Endothelial cell (in vitro differentiated cells): ENCODE measurements around the gene OGFRL1. TPM values are rescaled to one million over a fixed set of nuclear protein-coding genes. Genes with fewer than 3 reads are reported as not detected.

ENCODE experiments used
- DNase-seq: peaks from one replicate; pipeline ENCODE4 v3.0.0; 2021; ENCODE audit warnings: low spot score
- H3K27ac Mint-ChIP-seq: one replicate; pipeline ENCODE4 v1.8.0; 2021; ENCODE audit warnings: mixed read lengths, inconsistent platforms; ENCODE audit not compliant: unreplicated experiment
- H3K27me3 Mint-ChIP-seq: one replicate; pipeline ENCODE4 v1.8.0; 2021; ENCODE audit warnings: mild to moderate bottlenecking, moderate library complexity, mixed read lengths, inconsistent platforms; ENCODE audit not compliant: unreplicated experiment
- H3K36me3 Mint-ChIP-seq: one replicate; pipeline ENCODE4 v1.8.0; 2021; ENCODE audit warnings: mild to moderate bottlenecking, low read depth, mixed read lengths, inconsistent platforms; ENCODE audit not compliant: unreplicated experiment
- H3K4me1 Mint-ChIP-seq: one replicate; pipeline ENCODE4 v1.8.0; 2021; ENCODE audit warnings: mild to moderate bottlenecking, mixed read lengths, inconsistent platforms; ENCODE audit not compliant: unreplicated experiment
- H3K4me3 Mint-ChIP-seq: one replicate; pipeline ENCODE4 v1.8.0; 2021; ENCODE audit warnings: mild to moderate bottlenecking, mixed read lengths, inconsistent platforms; ENCODE audit not compliant: unreplicated experiment
- H3K9me3 Mint-ChIP-seq: one replicate; pipeline ENCODE4 v1.8.0; 2021; ENCODE audit warnings: mixed read lengths, inconsistent platforms; ENCODE audit not compliant: unreplicated experiment
- CTCF ChIP-seq: fragments of 200-600 bp; sonication (generic); IDR thresholded peaks from one replicate; pipeline ENCODE4 v1.5.0; 2021; ENCODE audit warnings: antibody characterized with exemption; ENCODE audit not compliant: unreplicated experiment
- total RNA-seq: library from RNA; stranded (reverse); fragmentation: NEBNext Ultra II Directional; extraction: Animal tissue kit (Norgen Biotek cat#: 25700); gene quantifications from one replicate; pipeline ENCODE4 v1.2.1, GENCODE V29; 2021; ENCODE audit not compliant: unreplicated experiment

The OGFRL1 gene
- total RNA-seq, 1 donor from 2014 or later: 6.0 TPM

- Mint-ChIP-seq H3K9me3 (no peaks in the 10 kb centered on the region), H3K27ac (no peak overlapping the region), H3K27me3 (peaks cover 7% of the 10 kb centered on the region), H3K36me3 (no peaks in the 10 kb centered on the region), H3K4me3 (no peak overlapping the region), H3K4me1 (peaks cover 9% of the 10 kb centered on the region)
- DNase-seq: no peak
- TF ChIP-seq CTCF: no peak
These were observed 1.6 kb upstream of the OGFRL1 start for GRCh38 chr6:71287038-71287437.

GRCh38 chr6:71287926-71288227, 734 bp upstream of the OGFRL1 start:
- H3K36me3 Mint-ChIP-seq: no peaks in the 10 kb centered on the region
- no peak for TF ChIP-seq CTCF
- peaks cover 9% of the 10 kb centered on the region for H3K4me1 Mint-ChIP-seq
- H3K9me3 Mint-ChIP-seq: no peaks in the 10 kb centered on the region
- DNase-seq: no peak
- peak overlapping the region; percentile 87 for H3K4me3 Mint-ChIP-seq
- no peak overlapping the region for H3K27ac Mint-ChIP-seq
- H3K27me3 Mint-ChIP-seq: peaks cover 7% of the 10 kb centered on the region

- peak; percentile 53 for DNase-seq
- Mint-ChIP-seq H3K27ac (no peak overlapping the region), H3K36me3 (no peaks in the 10 kb centered on the region), H3K27me3 (peaks cover 7% of the 10 kb centered on the region), H3K4me1 (peaks cover 9% of the 10 kb centered on the region), H3K4me3 (peak overlapping the region; percentile 88), H3K9me3 (no peaks in the 10 kb centered on the region)
- TF ChIP-seq CTCF: no peak
These were observed 609 bp downstream of the OGFRL1 start for GRCh38 chr6:71289039-71289801.

- Mint-ChIP-seq H3K9me3 (no peaks in the 10 kb centered on the region), H3K27ac (peak overlapping the region; percentile 41), H3K36me3 (no peaks in the 10 kb centered on the region), H3K27me3 (peaks cover 7% of the 10 kb centered on the region), H3K4me3 (peak overlapping the region; percentile 88), H3K4me1 (peaks cover 9% of the 10 kb centered on the region)
- DNase-seq: no peak
- no peak for TF ChIP-seq CTCF
These were observed 1.2 kb downstream of the OGFRL1 start for GRCh38 chr6:71289802-71290175.

GRCh38 chr6:71290611-71291010, 2.0 kb downstream of the OGFRL1 start:
- peaks cover 9% of the 10 kb centered on the region for H3K4me1 Mint-ChIP-seq
- no peak for TF ChIP-seq CTCF
- no peaks in the 10 kb centered on the region for H3K36me3 Mint-ChIP-seq
- no peak overlapping the region for H3K4me3 Mint-ChIP-seq
- H3K9me3 Mint-ChIP-seq: no peaks in the 10 kb centered on the region
- no peak for DNase-seq
- peaks cover 7% of the 10 kb centered on the region for H3K27me3 Mint-ChIP-seq
- no peak overlapping the region for H3K27ac Mint-ChIP-seq
